Measurements from ENCODE around the gene RBM4. TPM values are rescaled to one million over a fixed set of nuclear protein-coding genes. Genes with fewer than 3 reads are reported as not detected.

The RBM4 gene
- total RNA-seq, 4 donors from 2014 or later, result 32.4 to 146 (median 94.8) TPM

GRCh38 chr11:66653123-66653522 lies 14.6 kb downstream of the RBM4 start:
- H3K36me3 ChIP-seq, result no peaks in the 10 kb centered on the region
- intact Hi-C loops (cut with DNase I; ENCODE audit: low total_unique reads), result no loop called here
- H3K9me3 ChIP-seq, result no peaks in the 10 kb centered on the region
- no peak for DNase-seq
- no peak overlapping the region for H3K4me3 ChIP-seq
- H3K4me1 ChIP-seq, result no peaks in the 10 kb centered on the region
- TF ChIP-seq CTCF (IDR thresholded peaks at IDR 0.05) (no peak), POLR2A (IDR thresholded peaks at IDR 0.05) (no peak)
- no peak overlapping the region for H3K27ac ChIP-seq
- no peaks in the 10 kb centered on the region for H3K27me3 ChIP-seq

GRCh38 chr11:66659763-66660162 lies 21.3 kb downstream of the RBM4 start:
- Histone ChIP-seq H3K4me3 (no peak overlapping the region), H3K27me3 (no peaks in the 10 kb centered on the region), H3K27ac (no peak overlapping the region), H3K36me3 (no peaks in the 10 kb centered on the region), H3K9me3 (no peaks in the 10 kb centered on the region), H3K4me1 (no peaks in the 10 kb centered on the region)
- intact Hi-C loops (cut with DNase I; ENCODE audit: low total_unique reads), result no loop called here
- DNase-seq, result no peak
- TF ChIP-seq POLR2A (IDR thresholded peaks at IDR 0.05) (no peak), CTCF (IDR thresholded peaks at IDR 0.05) (no peak)

- intact Hi-C loops (cut with DNase I; ENCODE audit: low total_unique reads), result no loop called here
- TF ChIP-seq POLR2A (IDR thresholded peaks at IDR 0.05) (no peak), CTCF (IDR thresholded peaks at IDR 0.05) (no peak)
- no peak for DNase-seq
- no peaks in the 10 kb centered on the region for H3K36me3 ChIP-seq
- H3K9me3 ChIP-seq, result no peaks in the 10 kb centered on the region
- no peaks in the 10 kb centered on the region for H3K4me1 ChIP-seq
- no peak overlapping the region for H3K27ac ChIP-seq
- H3K4me3 ChIP-seq, result no peak overlapping the region
- H3K27me3 ChIP-seq, result no peaks in the 10 kb centered on the region
Measured at GRCh38 chr11:66663741-66664296, 25.3 kb downstream of the RBM4 start.

GRCh38 chr11:66665369-66665768 lies 26.9 kb downstream of the RBM4 start:
- H3K4me1 ChIP-seq, result no peaks in the 10 kb centered on the region
- no peak for TF ChIP-seq CTCF (IDR thresholded peaks at IDR 0.05)
- no peak for TF ChIP-seq POLR2A (IDR thresholded peaks at IDR 0.05)
- intact Hi-C loops (cut with DNase I; ENCODE audit: low total_unique reads), result no loop called here
- DNase-seq, result no peak
- no peaks in the 10 kb centered on the region for H3K36me3 ChIP-seq
- H3K9me3 ChIP-seq, result no peaks in the 10 kb centered on the region
- no peak overlapping the region for H3K27ac ChIP-seq
- no peaks in the 10 kb centered on the region for H3K27me3 ChIP-seq
- H3K4me3 ChIP-seq, result no peak overlapping the region

GRCh38 chr11:66670816-66671215 lies 32.3 kb downstream of the RBM4 start:
- no peaks in the 10 kb centered on the region for H3K9me3 ChIP-seq
- H3K4me3 ChIP-seq, result no peak overlapping the region
- H3K36me3 ChIP-seq, result no peaks in the 10 kb centered on the region
- intact Hi-C loops (cut with DNase I; ENCODE audit: low total_unique reads), result no loop called here
- DNase-seq, result no peak
- no peak overlapping the region for H3K27ac ChIP-seq
- no peak for TF ChIP-seq POLR2A (IDR thresholded peaks at IDR 0.05)
- TF ChIP-seq CTCF (IDR thresholded peaks at IDR 0.05), result no peak
- no peaks in the 10 kb centered on the region for H3K27me3 ChIP-seq
- no peaks in the 10 kb centered on the region for H3K4me1 ChIP-seq
